Measurements from ENCODE around the gene CDADC1. TPM values are rescaled to one million over a fixed set of nuclear protein-coding genes. Genes with fewer than 3 reads are reported as not detected.
"Not testable (repeated sequence)": the region's sequence is repeated elsewhere in the genome, so short reads cannot be mapped to it uniquely, and the experiment has no call there.

Gene CDADC1
- total RNA-seq, 2 experiments from 2014 or later = 9.0 to 11.1 TPM

- H3K27me3 Mint-ChIP-seq = no peaks in the 10 kb centered on the region
- H3K36me3 Mint-ChIP-seq = no peaks in the 10 kb centered on the region
- POLR2A ChIA-PET = no interaction called here
- H3K27ac Mint-ChIP-seq = no peak overlapping the region
- DNase-seq = no peak
- no peak overlapping the region for H3K4me3 Mint-ChIP-seq
- H3K9me3 Mint-ChIP-seq = no peaks in the 10 kb centered on the region
- CTCF ChIA-PET = no interaction called here
- H3K4me1 Mint-ChIP-seq (ENCODE audit: low read depth) = peaks cover 1% of the 10 kb centered on the region
- intact Hi-C loops (cut with micrococcal nuclease) = no loop called here
Measured at GRCh38 chr13:49326222-49326917, 78.6 kb downstream of the CDADC1 start.

- POLR2A ChIA-PET; H3K36me3 Mint-ChIP-seq; H3K4me1 Mint-ChIP-seq (ENCODE audit: low read depth); H3K27me3 Mint-ChIP-seq; H3K9me3 Mint-ChIP-seq; DNase-seq; CTCF ChIA-PET; intact Hi-C loops (cut with micrococcal nuclease); H3K27ac Mint-ChIP-seq; H3K4me3 Mint-ChIP-seq: not testable (repeated sequence)
Measured at GRCh38 chr13:49327145-49327544, 79.4 kb downstream of the CDADC1 start.

DNA sequence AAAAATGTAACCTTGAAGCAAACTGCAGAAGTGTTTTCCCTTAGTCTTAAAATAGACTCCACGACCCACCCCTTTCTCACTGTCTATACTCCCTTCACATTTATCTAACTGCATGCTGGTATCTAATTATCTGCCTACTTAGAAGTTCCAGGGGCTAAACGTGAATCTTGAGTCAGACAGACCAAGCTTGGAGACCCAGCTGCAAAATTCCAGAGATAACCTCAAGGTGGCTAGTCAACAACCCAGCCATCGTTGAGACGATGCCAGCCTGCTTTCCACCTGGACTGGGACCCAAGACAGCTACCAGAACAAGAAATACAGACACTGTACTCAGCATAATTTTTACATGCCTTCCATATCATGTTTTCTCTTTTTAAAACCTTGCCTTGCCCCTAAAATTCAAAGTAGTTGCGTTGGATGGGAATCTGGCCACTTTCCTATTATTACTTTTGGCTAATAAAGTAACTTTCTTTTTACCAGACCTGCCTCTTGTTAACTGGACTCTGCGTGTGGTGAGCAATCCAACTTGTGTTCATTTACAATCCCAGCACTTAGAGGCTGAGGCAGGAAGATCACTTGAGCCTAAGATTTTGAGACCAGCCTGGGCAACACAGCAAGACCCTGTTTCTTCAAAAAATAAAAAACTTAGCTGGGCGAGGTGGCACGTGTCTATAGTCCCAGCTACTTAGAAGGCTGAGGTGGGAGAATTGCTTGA lies 82.3 kb downstream of the CDADC1 start:
- no peaks in the 10 kb centered on the region for H3K4me1 Mint-ChIP-seq (ENCODE audit: low read depth)
- POLR2A ChIA-PET = no interaction called here
- no peaks in the 10 kb centered on the region for H3K27me3 Mint-ChIP-seq
- H3K27ac Mint-ChIP-seq = no peak overlapping the region
- no peak overlapping the region for H3K4me3 Mint-ChIP-seq
- DNase-seq = no peak
- no peaks in the 10 kb centered on the region for H3K9me3 Mint-ChIP-seq
- intact Hi-C loops (cut with micrococcal nuclease) = no loop called here
- CTCF ChIA-PET = no interaction called here
- H3K36me3 Mint-ChIP-seq = peaks cover 3% of the 10 kb centered on the region

GRCh38 chr13:49330546-49330864 lies 82.8 kb downstream of the CDADC1 start:
- intact Hi-C loops (cut with micrococcal nuclease) = no loop called here
- Mint-ChIP-seq H3K4me3 (no peak overlapping the region), H3K4me1 (ENCODE audit: low read depth) (no peaks in the 10 kb centered on the region), H3K36me3 (peaks cover 3% of the 10 kb centered on the region), H3K9me3 (no peaks in the 10 kb centered on the region), H3K27ac (no peak overlapping the region), H3K27me3 (no peaks in the 10 kb centered on the region)
- DNase-seq = no peak
- CTCF ChIA-PET = interaction anchor here (0.7 kb wide), 1 partner anchor 205 kb away, joined by 5 read pairs; no protein-coding TSS in a partner anchor
- POLR2A ChIA-PET = no interaction called here

GRCh38 chr13:49336655-49337054 lies 88.9 kb downstream of the CDADC1 start:
- no peak overlapping the region for H3K27ac Mint-ChIP-seq
- H3K9me3 Mint-ChIP-seq = no peaks in the 10 kb centered on the region
- intact Hi-C loops (cut with micrococcal nuclease) = no loop called here
- no peak overlapping the region for H3K4me3 Mint-ChIP-seq
- no peaks in the 10 kb centered on the region for H3K4me1 Mint-ChIP-seq (ENCODE audit: low read depth)
- POLR2A ChIA-PET = interaction anchor here (0.5 kb wide), 1 partner anchor 249 kb away, joined by 4 read pairs; no protein-coding TSS in a partner anchor
- DNase-seq = no peak
- peaks cover 2% of the 10 kb centered on the region for H3K36me3 Mint-ChIP-seq
- CTCF ChIA-PET = no interaction called here
- no peaks in the 10 kb centered on the region for H3K27me3 Mint-ChIP-seq

GRCh38 chr13:49340161-49340560 lies 92.4 kb downstream of the CDADC1 start:
- intact Hi-C loops (cut with micrococcal nuclease) = no loop called here
- Mint-ChIP-seq H3K27ac (no peak overlapping the region), H3K27me3 (no peaks in the 10 kb centered on the region), H3K4me1 (ENCODE audit: low read depth) (peaks cover 2% of the 10 kb centered on the region), H3K9me3 (no peaks in the 10 kb centered on the region), H3K4me3 (no peak overlapping the region), H3K36me3 (peaks cover 2% of the 10 kb centered on the region)
- POLR2A ChIA-PET = no interaction called here
- no peak for DNase-seq
- CTCF ChIA-PET = no interaction called here

DNA sequence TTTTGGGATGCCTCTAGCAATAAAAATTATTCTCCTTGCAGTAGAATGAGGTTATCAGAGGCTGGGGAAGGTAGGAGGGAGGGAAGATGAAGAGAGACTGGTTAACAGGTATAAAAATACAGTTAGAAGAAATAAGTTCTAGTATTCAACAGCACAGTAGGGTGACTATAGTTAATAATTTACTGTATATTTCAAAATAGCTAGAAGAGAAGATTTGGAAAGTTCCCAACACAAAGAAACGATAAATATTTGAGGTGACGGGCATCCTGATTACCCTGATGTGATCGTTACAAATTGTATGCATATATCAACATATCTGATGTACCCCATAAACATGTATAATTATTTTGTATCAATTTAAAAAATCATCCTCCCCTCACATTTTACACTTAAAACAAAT lies 93.8 kb downstream of the CDADC1 start:
- CTCF ChIA-PET = no interaction called here

DNA sequence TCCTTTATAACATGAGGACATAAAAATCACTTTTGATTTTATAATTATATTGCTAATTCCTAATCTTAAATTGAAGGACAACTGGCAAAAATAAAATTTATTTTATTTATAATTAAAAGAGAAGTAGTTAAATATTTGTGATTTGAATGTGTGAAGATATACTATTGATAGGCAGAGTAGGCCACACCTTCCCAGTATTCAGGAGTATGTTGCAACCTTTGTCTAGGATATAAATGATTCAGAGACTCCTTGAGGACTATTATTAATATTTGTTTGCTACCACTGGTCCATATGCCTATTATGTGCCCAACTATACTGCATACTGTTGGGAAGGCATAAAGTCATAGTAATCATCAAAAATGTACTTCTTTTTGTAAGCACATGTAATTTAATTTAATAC lies 94.2 kb downstream of the CDADC1 start:
- H3K27ac Mint-ChIP-seq = no peak overlapping the region
- CTCF ChIA-PET = no interaction called here
- intact Hi-C loops (cut with micrococcal nuclease) = no loop called here

More for the DNA sequence above, 93.8 kb downstream of the CDADC1 start:
- Mint-ChIP-seq H3K9me3 (no peaks in the 10 kb centered on the region), H3K27ac (no peak overlapping the region), H3K27me3 (no peaks in the 10 kb centered on the region), H3K4me3 (no peak overlapping the region), H3K4me1 (ENCODE audit: low read depth) (peaks cover 2% of the 10 kb centered on the region), H3K36me3 (peaks cover 2% of the 10 kb centered on the region)
- POLR2A ChIA-PET = no interaction called here
- intact Hi-C loops (cut with micrococcal nuclease) = no loop called here
- no peak for DNase-seq

DNA sequence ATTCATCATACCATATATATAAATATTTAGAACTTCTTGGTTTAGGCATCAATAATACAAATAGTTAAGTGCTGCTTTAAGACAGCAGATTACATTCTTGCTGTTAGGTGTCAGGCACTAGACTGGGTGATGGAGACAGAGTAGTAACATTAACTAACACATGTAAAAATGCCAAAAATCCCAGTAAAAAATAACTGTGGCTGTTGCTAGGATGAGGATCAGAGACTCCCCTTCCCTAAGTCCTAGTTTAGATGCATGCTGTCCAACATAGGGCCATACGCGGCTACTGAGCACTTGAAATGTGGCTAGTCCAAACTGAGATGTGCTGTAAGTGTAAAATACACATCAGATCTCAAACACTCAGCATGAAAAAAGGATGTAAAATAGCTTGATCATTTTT lies 94.7 kb downstream of the CDADC1 start:
- intact Hi-C loops (cut with micrococcal nuclease) = no loop called here
- CTCF ChIA-PET = no interaction called here
- peaks cover 2% of the 10 kb centered on the region for H3K36me3 Mint-ChIP-seq
- H3K27ac Mint-ChIP-seq = no peak overlapping the region
- no peaks in the 10 kb centered on the region for H3K27me3 Mint-ChIP-seq
- no peak for DNase-seq
- no peaks in the 10 kb centered on the region for H3K9me3 Mint-ChIP-seq
- POLR2A ChIA-PET = no interaction called here
- H3K4me3 Mint-ChIP-seq = no peak overlapping the region
- H3K4me1 Mint-ChIP-seq (ENCODE audit: low read depth) = peaks cover 2% of the 10 kb centered on the region

More for the DNA sequence above, 94.2 kb downstream of the CDADC1 start:
- Mint-ChIP-seq H3K27me3 (no peaks in the 10 kb centered on the region), H3K9me3 (no peaks in the 10 kb centered on the region), H3K4me3 (no peak overlapping the region), H3K36me3 (peaks cover 2% of the 10 kb centered on the region), H3K4me1 (ENCODE audit: low read depth) (peaks cover 2% of the 10 kb centered on the region)
- POLR2A ChIA-PET = no interaction called here
- no peak for DNase-seq

Other genes starting within 250 kb of the CDADC1 start
- not detected for gene MLNR, start 27.6 kb upstream of the CDADC1 start, total RNA-seq
- 1 to 10 TPM; 5.6 to 6.3 TPM for gene CAB39L, start 196.1 kb downstream of the CDADC1 start, total RNA-seq
- gene SETDB2, start 196.3 kb downstream of the CDADC1 start, total RNA-seq = 10 to 100 TPM; 13.9 to 15.9 TPM
- 10 to 100 TPM; 89.2 to 99.4 TPM for gene PHF11, start 248.0 kb downstream of the CDADC1 start, total RNA-seq

All from activated CD4-positive, alpha-beta memory T cell treated with anti-CD3 and anti-CD28 coated beads for 36 hours (primary cell).